WTC11 (cell line): ENCODE results near the gene CEP126.

Source experiments
- CTCF ChIP-seq: fragments of 200-600 bp; IDR thresholded peaks from 2 replicates; pipeline ENCODE4 v1.8.0; 2022; ENCODE audit warnings: antibody characterized with exemption
- FOXJ3 ChIP-seq: sonication (generic); formaldehyde crosslinking; IDR thresholded peaks from 2 replicates; pipeline ENCODE4 v1.9.0; 2021; ENCODE audit warnings: missing genetic modification reagents, mild to moderate bottlenecking, borderline replicate concordance
- MXD4 ChIP-seq: fragments of 250-450 bp; sonication (Bioruptor Pico); IDR thresholded peaks from 2 replicates; pipeline ENCODE4 v1.8.0; 2021; ENCODE audit warnings: mild to moderate bottlenecking, moderate library complexity, borderline replicate concordance
- OVOL2 ChIP-seq: fragments of 250-450 bp; sonication (Bioruptor Pico); IDR thresholded peaks from 2 replicates; pipeline ENCODE4 v1.9.0; 2021; ENCODE audit warnings: mild to moderate bottlenecking, borderline replicate concordance

DNA sequence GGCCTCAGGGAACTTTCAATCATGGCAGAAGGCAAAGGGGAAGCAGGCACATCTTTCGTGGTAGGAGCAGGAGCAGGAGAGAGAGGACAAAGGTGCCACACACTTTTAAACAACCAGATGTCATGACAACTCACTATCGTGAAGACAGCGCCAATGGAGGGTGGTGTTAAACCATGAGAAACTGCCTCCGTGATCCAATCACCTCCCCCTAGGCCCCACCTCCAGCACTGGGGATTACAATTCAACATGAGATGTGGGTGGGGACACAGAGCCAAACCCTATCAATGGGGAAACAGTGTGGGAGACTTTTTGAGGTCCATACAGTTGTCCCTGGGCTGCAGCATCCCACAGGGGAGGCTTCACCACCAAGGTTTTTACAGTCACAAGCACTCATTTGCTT lies 90.5 kb downstream of the CEP126 start:
- TF ChIP-seq CTCF (no peak), OVOL2 (CRISPR knock-in tag) (no peak), FOXJ3 (CRISPR knock-in tag) (no peak), MXD4 (no peak)
